Renal cortex interstitium (tissue), 11 donors: Measurements from ENCODE around the gene CX3CR1. TPM values are rescaled to one million over a fixed set of nuclear protein-coding genes. Genes with fewer than 3 reads are reported as not detected.

Experiments used
- DNase-seq, 11 donors: peaks; one replicate each; pipeline ENCODE4 v3.0.0-alpha.2; 2013; ENCODE audit warnings: low read depth in 9 of 11, low spot score in 4 of 11; ENCODE audit errors: extremely low read depth in 1 of 11
- polyA plus RNA-seq, 3 donors: library from polyadenylated mRNA; unstranded; fragments of 120-200 nt; gene quantifications; one replicate each; pipeline ENCODE4 v1.2.1, GENCODE V29; 2013; ENCODE audit not compliant: insufficient read length in 3 of 3

The CX3CR1 gene
- polyA plus RNA-seq, 3 donors, result 1.7 to 5.3 (median 3.4) TPM

- no peak for DNase-seq
Measured at GRCh38 chr3:39296197-39297077, 16.6 kb upstream of the CX3CR1 start.

GRCh38 chr3:39295184-39295775 is 15.4 kb upstream of the CX3CR1 start:
- DNase-seq, result no peak

GRCh38 chr3:39294446-39295183 is 14.8 kb upstream of the CX3CR1 start:
- DNase-seq, result no peak

- no peak for DNase-seq
Measured at GRCh38 chr3:39292961-39293360, 13.1 kb upstream of the CX3CR1 start.

- peak; percentile 10 to 57 (median 23) for DNase-seq
Measured at GRCh38 chr3:39291903-39292329, 12.1 kb upstream of the CX3CR1 start.

GRCh38 chr3:39290255-39290654 is 10.4 kb upstream of the CX3CR1 start:
- DNase-seq, result no peak

- no peak for DNase-seq
Measured at GRCh38 chr3:39289107-39289506, 9.3 kb upstream of the CX3CR1 start.

- peak; percentile 56 to 87 (median 77) for DNase-seq
Measured at GRCh38 chr3:39288300-39288808, 8.5 kb upstream of the CX3CR1 start.

GRCh38 chr3:39287216-39288164 is 7.7 kb upstream of the CX3CR1 start:
- DNase-seq, result no peak

- DNase-seq, result no peak
Measured at GRCh38 chr3:39286771-39287170, 6.9 kb upstream of the CX3CR1 start.

- DNase-seq, result no peak
Measured at GRCh38 chr3:39285332-39285731, 5.5 kb upstream of the CX3CR1 start.

- no peak for DNase-seq
Measured at GRCh38 chr3:39284457-39284881, 4.6 kb upstream of the CX3CR1 start.

- DNase-seq, result no peak
Measured at GRCh38 chr3:39282057-39282456, 2.2 kb upstream of the CX3CR1 start.

GRCh38 chr3:39281533-39281932 is 1.7 kb upstream of the CX3CR1 start:
- DNase-seq, result no peak

- no peak for DNase-seq
Measured at GRCh38 chr3:39280571-39280970, 735 bp upstream of the CX3CR1 start.

- DNase-seq, result no peak
Measured at GRCh38 chr3:39278616-39278935, 1.3 kb downstream of the CX3CR1 start.

- DNase-seq, result no peak
Measured at GRCh38 chr3:39277893-39278615, 1.8 kb downstream of the CX3CR1 start.

GRCh38 chr3:39276746-39277145 is 3.1 kb downstream of the CX3CR1 start:
- no peak for DNase-seq
